NCI-H82 (cell line): ENCODE results near the gene POLR1H.
A peak's percentile ranks its signal among the peaks of the same experiment; 100 is the strongest.

Experiments
- DNase-seq: peaks from one replicate; lab custom pipeline; 2025; lab: John Stamatoyannopoulos, UW

POLR1H gene

GRCh38 chr6:30096829-30097228, 35.8 kb downstream of the POLR1H start:
- no peak for DNase-seq

GRCh38 chr6:30097902-30098768, 37.1 kb downstream of the POLR1H start:
- DNase-seq: no peak

- no peak for DNase-seq
Observed at GRCh38 chr6:30100154-30100553, 39.1 kb downstream of the POLR1H start.

- DNase-seq: peak; percentile 22
Observed at GRCh38 chr6:30100585-30101443, 39.7 kb downstream of the POLR1H start.

GRCh38 chr6:30101444-30102413, 40.7 kb downstream of the POLR1H start:
- peak; percentile 91 for DNase-seq

DNA sequence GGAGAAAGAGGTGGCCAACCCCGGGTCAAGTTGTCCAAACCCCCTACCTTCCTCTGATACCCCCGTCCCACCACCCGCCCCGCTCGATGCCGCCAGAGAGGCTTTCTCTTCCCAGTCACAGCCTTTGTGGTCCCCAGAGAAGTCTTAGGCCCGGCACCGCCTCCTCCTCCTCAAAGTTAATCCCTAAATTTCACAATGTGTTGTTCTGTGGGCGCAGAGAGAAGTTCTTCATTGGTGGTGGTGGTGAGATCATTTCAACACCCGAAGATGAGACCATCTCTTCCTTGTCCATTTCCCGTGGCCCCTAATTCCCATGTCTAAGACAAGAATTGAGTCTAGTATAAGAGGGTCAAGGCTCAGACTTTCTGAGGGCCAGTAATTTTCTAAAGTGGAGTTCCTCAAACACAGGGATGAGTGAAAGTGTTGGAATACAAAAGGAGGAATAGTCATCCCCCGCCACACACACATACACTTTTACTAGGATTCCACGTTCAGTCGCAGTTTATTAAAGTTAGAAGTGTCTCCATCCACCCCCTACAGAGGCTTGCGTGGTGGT, 41.4 kb downstream of the POLR1H start:
- peak; percentile 49 for DNase-seq

- DNase-seq: peak; percentile 93
Observed at GRCh38 chr6:30102970-30103871, 42.2 kb downstream of the POLR1H start.

- no peak for DNase-seq
Observed at GRCh38 chr6:30103872-30104179, 42.8 kb downstream of the POLR1H start.

- DNase-seq: no peak
Observed at GRCh38 chr6:30104661-30105060, 43.6 kb downstream of the POLR1H start.

DNA sequence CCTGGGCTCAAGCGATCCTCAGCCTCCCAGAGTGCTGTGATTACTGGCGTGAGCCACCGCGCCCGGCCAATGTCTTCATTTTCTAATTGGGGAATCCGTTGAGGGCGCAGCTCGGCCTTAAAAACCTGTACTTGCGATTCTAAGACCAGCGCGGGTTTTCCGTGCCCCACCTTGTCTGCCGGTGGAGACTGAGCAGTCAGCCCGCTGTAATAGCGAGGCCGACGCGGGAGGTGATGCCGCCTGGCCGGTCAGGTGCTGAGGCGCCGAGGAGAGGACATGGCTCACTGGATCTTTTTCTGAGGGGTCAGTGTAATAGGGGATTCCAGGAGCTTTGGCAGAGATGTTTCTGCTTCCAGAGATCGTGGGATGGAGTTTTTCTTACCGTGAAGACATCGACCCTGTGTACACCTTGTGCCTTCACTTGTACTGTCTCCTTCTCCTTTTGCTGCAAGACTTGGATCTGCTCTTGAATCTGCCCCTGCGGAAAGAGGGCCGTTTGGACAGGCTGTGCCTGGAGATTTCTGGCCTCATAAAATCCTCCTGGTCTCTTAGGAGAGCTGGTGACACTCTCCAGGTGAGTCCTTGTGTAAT, 50.3 kb downstream of the POLR1H start:
- DNase-seq: no peak

DNA sequence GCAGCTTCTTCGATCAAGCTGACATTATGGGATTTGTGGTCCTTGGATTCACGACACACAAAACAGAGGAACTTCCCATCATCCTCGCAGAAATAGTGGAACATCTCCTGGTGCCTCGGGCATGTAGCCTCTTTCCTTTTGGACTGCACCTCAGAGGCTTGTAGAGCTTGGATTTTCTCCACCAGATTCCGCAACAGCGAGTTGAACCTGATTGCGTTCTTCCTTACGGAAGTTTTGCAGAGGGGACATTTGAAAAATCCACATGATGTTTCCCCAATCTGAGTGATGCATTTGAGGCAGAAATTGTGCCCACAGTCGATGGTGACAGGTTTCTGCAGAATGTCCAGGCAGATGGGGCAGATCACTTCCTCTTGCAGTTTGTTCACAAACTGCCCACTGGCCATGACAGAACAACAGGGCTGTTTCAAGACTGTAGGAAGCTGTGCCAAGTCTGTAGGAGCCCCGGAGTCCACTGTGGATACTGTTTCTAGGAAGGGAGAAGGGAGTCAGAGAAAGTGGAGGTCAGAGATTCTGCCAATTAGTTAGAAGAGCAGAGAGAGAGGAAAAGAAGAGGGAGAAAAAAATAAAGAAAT, 51.4 kb downstream of the POLR1H start:
- no peak for DNase-seq

GRCh38 chr6:30113003-30113759, 52.1 kb downstream of the POLR1H start, which contains the start of gene TRIM31:
Gene TRIM31, minus strand, starts transcription at chr6:30113090. Its CDS starts 285 bp downstream, at chr6:30112805.
- no peak for DNase-seq

GRCh38 chr6:30113841-30114240, 52.8 kb downstream of the POLR1H start:
- no peak for DNase-seq
